ENCODE data around the gene FCER1G. TPM values are rescaled to one million over a fixed set of nuclear protein-coding genes. Genes with fewer than 3 reads are reported as not detected.

Gene FCER1G
- total and polyA plus RNA-seq, 10 donors, result 148 to 402 (median 243) TPM

DNA sequence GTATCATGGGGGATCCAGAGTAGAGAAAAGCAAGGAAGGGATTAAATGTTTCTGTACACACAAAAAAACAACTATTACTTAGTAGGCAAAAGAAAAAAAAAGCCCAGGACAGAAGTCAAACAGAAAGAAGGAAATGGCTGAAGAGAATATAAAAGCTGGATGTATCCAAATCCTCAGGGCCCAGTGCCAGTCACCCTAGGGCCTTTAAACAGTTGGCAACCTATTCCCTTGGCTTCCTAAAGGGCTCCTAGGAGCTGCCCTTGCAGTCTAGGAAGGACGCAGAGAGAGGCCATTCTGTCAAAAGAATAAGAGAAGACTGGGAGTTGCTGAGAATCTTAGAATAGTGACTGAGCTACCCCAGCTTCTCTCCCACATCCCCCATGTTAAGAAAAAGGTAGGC lies 42.7 kb upstream of the FCER1G start:
- 54 to 100% (median 87%) methylated on average over 1 of the region's 1 CpG for WGBS, 5 donors
- Histone ChIP-seq H3K27me3 (replicated peaks in 1 of 7) (no peaks in the 10 kb centered on the region), H3K9me3 (no peaks in the 10 kb centered on the region), H3K36me3 (peaks cover 5 to 77% (median 64%) of the 10 kb centered on the region in 6 donors), H3K4me1 (peaks cover 19 to 66% (median 41%) of the 10 kb centered on the region in 6 donors), H3K27ac (peak overlapping the region in 5 of 8 donors; percentile 6 to 54 (median 27)), H3K4me3 (no peak overlapping the region)
- TF ChIP-seq, protein P1, sequence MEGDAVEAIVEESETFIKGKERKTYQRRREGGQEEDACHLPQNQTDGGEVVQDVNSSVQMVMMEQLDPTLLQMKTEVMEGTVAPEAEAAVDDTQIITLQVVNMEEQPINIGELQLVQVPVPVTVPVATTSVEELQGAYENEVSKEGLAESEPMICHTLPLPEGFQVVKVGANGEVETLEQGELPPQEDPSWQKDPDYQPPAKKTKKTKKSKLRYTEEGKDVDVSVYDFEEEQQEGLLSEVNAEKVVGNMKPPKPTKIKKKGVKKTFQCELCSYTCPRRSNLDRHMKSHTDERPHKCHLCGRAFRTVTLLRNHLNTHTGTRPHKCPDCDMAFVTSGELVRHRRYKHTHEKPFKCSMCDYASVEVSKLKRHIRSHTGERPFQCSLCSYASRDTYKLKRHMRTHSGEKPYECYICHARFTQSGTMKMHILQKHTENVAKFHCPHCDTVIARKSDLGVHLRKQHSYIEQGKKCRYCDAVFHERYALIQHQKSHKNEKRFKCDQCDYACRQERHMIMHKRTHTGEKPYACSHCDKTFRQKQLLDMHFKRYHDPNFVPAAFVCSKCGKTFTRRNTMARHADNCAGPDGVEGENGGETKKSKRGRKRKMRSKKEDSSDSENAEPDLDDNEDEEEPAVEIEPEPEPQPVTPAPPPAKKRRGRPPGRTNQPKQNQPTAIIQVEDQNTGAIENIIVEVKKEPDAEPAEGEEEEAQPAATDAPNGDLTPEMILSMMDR (IDR thresholded peaks at IDR 0.05 in 8 of 11, conservative IDR thresholded peaks at IDR 0.05 in 3 of 11), result no peak
- TF ChIP-seq POLR2A (IDR thresholded peaks at IDR 0.05), result no peak
- TF ChIP-seq POLR2AphosphoS5 (IDR thresholded peaks at IDR 0.05), result no peak
- intact Hi-C loops (cut with DNase I; ENCODE audit: low total_unique reads), result no loop called here
- DNase-seq, result peak; percentile 1

GRCh38 chr1:161172776-161173376 lies 42.2 kb upstream of the FCER1G start:
- TF ChIP-seq, protein P1 (IDR thresholded peaks at IDR 0.05 in 8 of 11, conservative IDR thresholded peaks at IDR 0.05 in 3 of 11), result no peak
- no peak for TF ChIP-seq POLR2A (IDR thresholded peaks at IDR 0.05)
- TF ChIP-seq POLR2AphosphoS5 (IDR thresholded peaks at IDR 0.05), result peak in 1 of 3 donors; percentile 31
- no peak overlapping the region for H3K4me3 ChIP-seq
- peaks cover 17 to 66% (median 41%) of the 10 kb centered on the region in 6 donors for H3K4me1 ChIP-seq
- 62 to 76% (median 66%) methylated on average over 4 of the region's 4 CpGs for WGBS, 5 donors
- H3K27ac ChIP-seq, result peak overlapping the region in 6 of 8 donors; percentile 3 to 62 (median 34)
- no peaks in the 10 kb centered on the region for H3K9me3 ChIP-seq
- no peaks in the 10 kb centered on the region for H3K27me3 ChIP-seq (replicated peaks in 1 of 7)
- intact Hi-C loops (cut with DNase I; ENCODE audit: low total_unique reads), result no loop called here
- DNase-seq, result no peak
- peaks cover 5 to 77% (median 64%) of the 10 kb centered on the region in 6 donors for H3K36me3 ChIP-seq

- no peak for TF ChIP-seq POLR2A (IDR thresholded peaks at IDR 0.05)
- TF ChIP-seq, protein P1 (IDR thresholded peaks at IDR 0.05 in 8 of 11, conservative IDR thresholded peaks at IDR 0.05 in 3 of 11), result no peak
- no peak for TF ChIP-seq POLR2AphosphoS5 (IDR thresholded peaks at IDR 0.05)
- H3K9me3 ChIP-seq, result no peaks in the 10 kb centered on the region
- intact Hi-C loops (cut with DNase I; ENCODE audit: low total_unique reads), result no loop called here
- no peak overlapping the region for H3K4me3 ChIP-seq
- 92 to 95% (median 95%) methylated on average over 11 of the region's 11 CpGs for WGBS, 5 donors
- H3K4me1 ChIP-seq, result peaks cover 18 to 67% (median 42%) of the 10 kb centered on the region in 6 donors
- peak; percentile 53 for DNase-seq
- H3K36me3 ChIP-seq, result peaks cover 5 to 75% (median 64%) of the 10 kb centered on the region in 6 donors
- no peaks in the 10 kb centered on the region for H3K27me3 ChIP-seq (replicated peaks in 1 of 7)
- H3K27ac ChIP-seq, result peak overlapping the region in 5 of 8 donors; percentile 3 to 62 (median 42)
Measured at GRCh38 chr1:161173711-161174110, 41.4 kb upstream of the FCER1G start.

GRCh38 chr1:161174911-161175310 lies 40.2 kb upstream of the FCER1G start:
- peak; percentile 76 for DNase-seq
- intact Hi-C loops (cut with DNase I; ENCODE audit: low total_unique reads), result no loop called here
- no peak for TF ChIP-seq POLR2A (IDR thresholded peaks at IDR 0.05)
- TF ChIP-seq, protein P1 (IDR thresholded peaks at IDR 0.05 in 8 of 11, conservative IDR thresholded peaks at IDR 0.05 in 3 of 11), result no peak
- no peak for TF ChIP-seq POLR2AphosphoS5 (IDR thresholded peaks at IDR 0.05)
- peaks cover 18 to 73% (median 42%) of the 10 kb centered on the region in 6 donors for H3K4me1 ChIP-seq
- 92 to 99% (median 96%) methylated on average over 11 of the region's 11 CpGs for WGBS, 5 donors
- peaks cover 5 to 63% (median 57%) of the 10 kb centered on the region in 6 donors for H3K36me3 ChIP-seq
- peak overlapping the region in 1 of 8 donors; percentile 95 for H3K4me3 ChIP-seq
- H3K27me3 ChIP-seq (replicated peaks in 1 of 7), result no peaks in the 10 kb centered on the region
- no peaks in the 10 kb centered on the region for H3K9me3 ChIP-seq
- H3K27ac ChIP-seq, result peak overlapping the region in 3 of 8 donors; percentile 91 to 95 (median 95)
